Endothelial cell (in vitro differentiated cells): ENCODE results near the gene BTN1A1. TPM values are rescaled to one million over a fixed set of nuclear protein-coding genes. Genes with fewer than 3 reads are reported as not detected.

Experiments used
- DNase-seq: peaks from one replicate; pipeline ENCODE4 v3.0.0; 2021; ENCODE audit warnings: low spot score
- H3K27ac Mint-ChIP-seq: one replicate; pipeline ENCODE4 v1.8.0; 2021; ENCODE audit warnings: mixed read lengths, inconsistent platforms; ENCODE audit not compliant: unreplicated experiment
- H3K27me3 Mint-ChIP-seq: one replicate; pipeline ENCODE4 v1.8.0; 2021; ENCODE audit warnings: mild to moderate bottlenecking, moderate library complexity, mixed read lengths, inconsistent platforms; ENCODE audit not compliant: unreplicated experiment
- H3K36me3 Mint-ChIP-seq: one replicate; pipeline ENCODE4 v1.8.0; 2021; ENCODE audit warnings: mild to moderate bottlenecking, low read depth, mixed read lengths, inconsistent platforms; ENCODE audit not compliant: unreplicated experiment
- H3K4me1 Mint-ChIP-seq: one replicate; pipeline ENCODE4 v1.8.0; 2021; ENCODE audit warnings: mild to moderate bottlenecking, mixed read lengths, inconsistent platforms; ENCODE audit not compliant: unreplicated experiment
- H3K4me3 Mint-ChIP-seq: one replicate; pipeline ENCODE4 v1.8.0; 2021; ENCODE audit warnings: mild to moderate bottlenecking, mixed read lengths, inconsistent platforms; ENCODE audit not compliant: unreplicated experiment
- H3K9me3 Mint-ChIP-seq: one replicate; pipeline ENCODE4 v1.8.0; 2021; ENCODE audit warnings: mixed read lengths, inconsistent platforms; ENCODE audit not compliant: unreplicated experiment
- CTCF ChIP-seq: fragments of 200-600 bp; sonication (generic); IDR thresholded peaks from one replicate; pipeline ENCODE4 v1.5.0; 2021; ENCODE audit warnings: antibody characterized with exemption; ENCODE audit not compliant: unreplicated experiment
- total RNA-seq: library from RNA; stranded (reverse); fragmentation: NEBNext Ultra II Directional; extraction: Animal tissue kit (Norgen Biotek cat#: 25700); gene quantifications from one replicate; pipeline ENCODE4 v1.2.1, GENCODE V29; 2021; ENCODE audit not compliant: unreplicated experiment

Gene BTN1A1
- total RNA-seq, 1 donor from 2014 or later, result 1.4 TPM

GRCh38 chr6:26550250-26550993 lies 50.3 kb downstream of the BTN1A1 start:
- H3K4me3 Mint-ChIP-seq, result peak overlapping the region; percentile 71
- peaks cover 10% of the 10 kb centered on the region for H3K4me1 Mint-ChIP-seq
- H3K27me3 Mint-ChIP-seq, result peaks cover 3% of the 10 kb centered on the region
- no peaks in the 10 kb centered on the region for H3K36me3 Mint-ChIP-seq
- H3K27ac Mint-ChIP-seq, result no peak overlapping the region
- DNase-seq, result peak; percentile 65
- no peaks in the 10 kb centered on the region for H3K9me3 Mint-ChIP-seq
- no peak for TF ChIP-seq CTCF

- Mint-ChIP-seq H3K9me3 (no peaks in the 10 kb centered on the region), H3K27me3 (peaks cover 6% of the 10 kb centered on the region), H3K36me3 (no peaks in the 10 kb centered on the region), H3K27ac (no peak overlapping the region), H3K4me3 (no peak overlapping the region), H3K4me1 (peaks cover 15% of the 10 kb centered on the region)
- TF ChIP-seq CTCF, result no peak
- DNase-seq, result no peak
These were observed 52.1 kb downstream of the BTN1A1 start for GRCh38 chr6:26552205-26552604.

- H3K4me1 Mint-ChIP-seq, result peaks cover 15% of the 10 kb centered on the region
- H3K36me3 Mint-ChIP-seq, result no peaks in the 10 kb centered on the region
- no peaks in the 10 kb centered on the region for H3K9me3 Mint-ChIP-seq
- no peak overlapping the region for H3K27ac Mint-ChIP-seq
- no peak for DNase-seq
- no peak overlapping the region for H3K4me3 Mint-ChIP-seq
- H3K27me3 Mint-ChIP-seq, result peaks cover 6% of the 10 kb centered on the region
- TF ChIP-seq CTCF, result no peak
These were observed 52.6 kb downstream of the BTN1A1 start for GRCh38 chr6:26552640-26553188.

- no peak overlapping the region for H3K4me3 Mint-ChIP-seq
- no peaks in the 10 kb centered on the region for H3K36me3 Mint-ChIP-seq
- no peaks in the 10 kb centered on the region for H3K9me3 Mint-ChIP-seq
- TF ChIP-seq CTCF, result no peak
- H3K27ac Mint-ChIP-seq, result no peak overlapping the region
- H3K4me1 Mint-ChIP-seq, result peaks cover 15% of the 10 kb centered on the region
- peak; percentile 65 for DNase-seq
- peaks cover 6% of the 10 kb centered on the region for H3K27me3 Mint-ChIP-seq
These were observed 53.1 kb downstream of the BTN1A1 start for GRCh38 chr6:26553264-26553634.

- DNase-seq, result peak; percentile 79
- Mint-ChIP-seq H3K9me3 (no peaks in the 10 kb centered on the region), H3K27ac (peak overlapping the region; percentile 34), H3K36me3 (no peaks in the 10 kb centered on the region), H3K27me3 (peaks cover 6% of the 10 kb centered on the region), H3K4me3 (no peak overlapping the region), H3K4me1 (peaks cover 15% of the 10 kb centered on the region)
- TF ChIP-seq CTCF, result no peak
These were observed 53.7 kb downstream of the BTN1A1 start for GRCh38 chr6:26553635-26554446.
